NB4 (cell line): ENCODE measurements around the gene IRF9.

Experiments
- CTCF ChIP-seq: IDR thresholded peaks from one replicate; pipeline ENCODE4 v1.5.1; 2012; ENCODE audit warnings: low read depth, low read length
- MYC ChIP-seq: IDR thresholded peaks from 2 replicates; pipeline ENCODE4 v1.6.1; 2011; ENCODE audit warnings: low read depth, low read length
- POLR2A ChIP-seq: IDR thresholded peaks from 2 replicates; pipeline ENCODE4 v1.6.1; 2011; ENCODE audit warnings: mild to moderate bottlenecking; ENCODE audit not compliant: insufficient read length; ENCODE audit errors: extremely low read depth

DNA sequence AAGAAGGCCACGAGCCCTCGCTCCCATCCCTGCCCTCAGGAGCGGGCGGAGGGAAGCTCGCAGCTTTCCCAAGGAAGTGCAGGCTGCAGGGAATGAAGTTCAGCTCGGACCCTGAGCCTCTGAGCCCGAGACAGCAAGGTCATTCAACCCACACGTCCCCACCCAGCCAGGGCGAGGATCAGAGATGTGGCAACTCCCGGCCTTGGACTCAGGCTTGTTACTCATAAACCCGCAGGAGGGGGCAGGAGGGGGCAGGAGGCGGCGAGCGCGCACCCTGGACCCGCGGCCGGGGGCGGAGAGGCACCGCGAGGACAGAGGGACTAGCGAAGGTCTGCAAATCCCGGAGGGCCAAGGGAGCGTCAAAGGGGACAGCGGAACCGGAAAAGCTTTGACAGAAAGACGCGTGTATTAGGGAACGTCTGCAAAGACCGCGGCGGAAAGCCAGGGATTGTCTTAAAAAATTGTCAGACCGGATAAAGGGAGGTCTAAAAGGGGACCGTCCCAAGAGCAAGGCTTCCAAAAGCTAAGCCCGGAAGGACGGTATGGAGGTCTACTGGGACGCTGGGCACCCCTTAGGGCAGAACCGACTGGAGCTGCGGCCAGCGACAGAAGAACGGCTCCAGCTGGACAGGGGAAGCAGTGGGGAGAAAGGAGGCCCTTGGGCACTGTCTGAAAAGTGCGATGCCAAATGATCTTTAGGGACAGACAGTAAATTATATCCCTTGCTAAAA, 47.1 kb upstream of the IRF9 start:
- TF ChIP-seq CTCF (no peak), MYC (peak; percentile 30), POLR2A (peak; percentile 65)
